Mucosa of stomach (tissue), 1 donor: ENCODE data around the gene SLC35A3.
A peak's percentile ranks its signal among the peaks of the same experiment; 100 is the strongest.

Experiments
- H3K27me3 ChIP-seq: one replicate; pipeline ENCODE4 v1.7.0; 2013; ENCODE audit warnings: mild to moderate bottlenecking, low read length; ENCODE audit not compliant: control insufficient read depth, insufficient read depth
- H3K36me3 ChIP-seq: one replicate; pipeline ENCODE4 v1.7.0; 2013; ENCODE audit warnings: low read length; ENCODE audit not compliant: control insufficient read depth, insufficient read depth
- H3K4me1 ChIP-seq: one replicate; pipeline ENCODE4 v1.7.0; 2013; ENCODE audit warnings: mild to moderate bottlenecking, low read length; ENCODE audit not compliant: control insufficient read depth, insufficient read depth
- H3K4me3 ChIP-seq: one replicate; pipeline ENCODE4 v1.7.0; 2013; ENCODE audit warnings: low read length
- H3K9ac ChIP-seq: one replicate; pipeline ENCODE4 v1.7.0; 2013; ENCODE audit warnings: mild to moderate bottlenecking, low read length, moderate library complexity
- H3K9me3 ChIP-seq: one replicate; pipeline ENCODE4 v1.7.0; 2013; ENCODE audit warnings: mild to moderate bottlenecking, low read length, moderate library complexity; ENCODE audit not compliant: control insufficient read depth
- donor health status: Pancreatic carcinoma.

The SLC35A3 gene

DNA sequence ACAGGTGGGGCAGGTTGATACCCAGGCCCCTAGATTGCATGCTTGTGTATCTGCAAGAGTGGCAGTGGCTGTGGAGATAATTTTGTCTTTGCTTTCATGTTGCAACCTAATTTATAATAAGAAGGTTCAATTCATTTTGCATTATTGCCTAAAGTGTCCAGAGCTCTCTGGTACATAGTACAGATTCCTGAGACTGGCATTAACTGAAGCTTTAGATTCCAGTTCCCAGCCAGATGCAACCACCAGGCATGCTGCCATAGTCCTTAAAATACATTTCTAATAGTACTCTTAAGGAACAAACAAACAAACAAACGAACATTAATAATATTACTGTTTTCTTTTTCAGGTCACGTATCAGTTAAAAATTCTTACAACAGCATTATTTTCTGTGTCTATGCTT, 36.9 kb downstream of the SLC35A3 start:
- Histone ChIP-seq H3K36me3 (no peaks in the 10 kb centered on the region), H3K9me3 (no peaks in the 10 kb centered on the region), H3K9ac (no peak overlapping the region), H3K4me1 (no peaks in the 10 kb centered on the region), H3K4me3 (no peak overlapping the region), H3K27me3 (no peaks in the 10 kb centered on the region)

DNA sequence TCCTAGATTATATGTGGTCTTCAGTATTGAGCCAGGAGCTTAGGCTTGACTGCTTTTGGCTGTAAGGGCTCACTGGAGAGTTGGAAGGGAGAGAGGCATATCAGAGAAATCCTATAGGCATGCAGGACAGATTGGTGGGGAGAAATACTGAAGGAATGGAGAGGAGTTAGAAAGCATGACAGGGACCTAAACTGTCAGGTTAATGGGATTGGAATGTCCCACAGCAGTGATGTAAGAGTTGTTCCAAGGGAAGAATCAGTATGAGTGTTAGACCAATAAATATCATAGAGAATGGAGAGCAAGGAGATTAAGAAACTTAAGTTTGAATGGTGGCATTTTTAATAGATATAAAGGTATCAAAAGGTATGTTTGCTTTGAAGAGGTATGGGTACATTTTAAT, 39.7 kb downstream of the SLC35A3 start:
- Histone ChIP-seq H3K36me3 (no peaks in the 10 kb centered on the region), H3K9ac (no peak overlapping the region), H3K9me3 (no peaks in the 10 kb centered on the region), H3K27me3 (no peaks in the 10 kb centered on the region), H3K4me1 (no peaks in the 10 kb centered on the region), H3K4me3 (no peak overlapping the region)

DNA sequence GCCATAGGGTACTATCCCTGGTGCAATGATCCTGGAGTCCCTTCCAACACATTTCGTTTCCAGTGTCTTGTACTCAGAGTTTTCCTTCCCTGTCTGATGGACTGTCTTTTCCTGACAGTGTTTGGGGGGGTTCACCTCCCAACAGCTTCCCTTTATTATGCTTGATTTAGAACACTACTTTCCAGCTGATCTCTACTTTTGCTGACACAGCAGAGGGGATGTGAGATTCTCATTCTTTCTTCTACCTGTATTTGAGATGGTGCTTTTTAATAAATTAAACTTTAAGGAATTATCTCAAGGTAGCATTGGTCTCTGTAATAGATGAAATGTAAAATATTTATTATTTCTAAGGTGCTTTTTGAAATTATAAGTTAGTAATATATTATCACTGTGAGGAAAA, 41.0 kb downstream of the SLC35A3 start:
- Histone ChIP-seq H3K4me3 (no peak overlapping the region), H3K9ac (no peak overlapping the region), H3K27me3 (no peaks in the 10 kb centered on the region), H3K36me3 (no peaks in the 10 kb centered on the region), H3K4me1 (no peaks in the 10 kb centered on the region), H3K9me3 (no peaks in the 10 kb centered on the region)

DNA sequence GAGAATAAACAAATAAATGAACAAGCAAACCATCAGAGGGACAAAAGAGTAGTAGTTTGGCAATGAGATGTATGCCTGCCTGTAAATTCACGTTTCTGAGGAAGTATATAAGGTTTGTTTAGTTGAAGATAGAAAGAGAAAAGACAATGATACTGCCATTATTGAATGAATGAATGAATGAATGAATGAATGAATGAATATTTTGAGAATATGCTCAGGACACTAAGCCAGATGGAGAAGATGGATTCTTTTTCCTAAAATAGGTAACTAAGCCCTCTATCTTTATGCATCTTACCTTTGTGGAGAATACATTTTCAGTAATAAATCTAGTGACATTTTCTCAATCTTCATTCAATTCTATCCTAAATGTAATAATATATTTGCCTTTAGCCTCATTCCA, 49.4 kb downstream of the SLC35A3 start:
- Histone ChIP-seq H3K4me3 (no peak overlapping the region), H3K36me3 (no peaks in the 10 kb centered on the region), H3K4me1 (no peaks in the 10 kb centered on the region), H3K9ac (no peak overlapping the region), H3K27me3 (no peaks in the 10 kb centered on the region), H3K9me3 (no peaks in the 10 kb centered on the region)

DNA sequence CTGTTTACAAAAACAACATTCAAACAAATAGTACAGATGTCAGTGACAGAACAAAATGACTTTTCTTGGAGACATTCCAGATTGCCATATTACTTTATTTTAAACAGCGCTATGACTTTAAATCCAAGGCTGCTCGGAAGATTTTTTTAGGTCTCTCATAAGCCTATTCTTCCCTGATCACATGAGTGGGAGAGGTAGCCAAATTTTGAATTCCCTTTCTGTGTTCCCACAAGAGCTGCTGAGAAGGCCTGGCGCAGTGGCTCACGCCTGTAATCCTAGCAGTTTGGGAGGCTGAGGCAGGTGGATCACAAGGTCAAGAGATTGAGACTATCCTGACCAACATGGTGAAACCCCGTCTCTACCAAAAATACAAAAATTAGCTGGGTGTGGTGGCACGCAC, 53.7 kb downstream of the SLC35A3 start:
- Histone ChIP-seq H3K4me1 (no peaks in the 10 kb centered on the region), H3K27me3 (no peaks in the 10 kb centered on the region), H3K36me3 (no peaks in the 10 kb centered on the region), H3K9me3 (no peaks in the 10 kb centered on the region), H3K9ac (no peak overlapping the region), H3K4me3 (no peak overlapping the region)

DNA sequence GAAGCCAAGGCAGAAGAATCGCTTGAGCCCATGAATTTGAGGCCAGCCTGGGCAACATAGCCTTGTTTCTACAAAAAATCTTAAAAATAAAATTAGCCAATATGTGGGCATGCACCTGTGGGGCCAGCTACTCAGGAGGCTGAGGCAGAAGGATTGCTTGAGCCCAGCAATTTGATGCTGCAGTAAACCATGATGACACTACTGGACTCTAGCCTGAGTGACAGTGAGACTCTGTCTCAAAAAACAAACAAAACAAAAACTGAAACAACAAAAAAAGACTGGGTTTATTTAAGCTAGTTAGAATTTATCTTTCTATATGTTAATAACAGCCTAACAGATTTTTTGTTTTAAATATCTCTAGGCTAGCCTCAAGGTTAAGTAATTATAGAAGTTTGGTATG, 57.4 kb downstream of the SLC35A3 start:
- no peaks in the 10 kb centered on the region for H3K9me3 ChIP-seq
- no peaks in the 10 kb centered on the region for H3K36me3 ChIP-seq
- no peaks in the 10 kb centered on the region for H3K4me1 ChIP-seq
- no peak overlapping the region for H3K4me3 ChIP-seq
- H3K9ac ChIP-seq = no peak overlapping the region
- no peaks in the 10 kb centered on the region for H3K27me3 ChIP-seq

DNA sequence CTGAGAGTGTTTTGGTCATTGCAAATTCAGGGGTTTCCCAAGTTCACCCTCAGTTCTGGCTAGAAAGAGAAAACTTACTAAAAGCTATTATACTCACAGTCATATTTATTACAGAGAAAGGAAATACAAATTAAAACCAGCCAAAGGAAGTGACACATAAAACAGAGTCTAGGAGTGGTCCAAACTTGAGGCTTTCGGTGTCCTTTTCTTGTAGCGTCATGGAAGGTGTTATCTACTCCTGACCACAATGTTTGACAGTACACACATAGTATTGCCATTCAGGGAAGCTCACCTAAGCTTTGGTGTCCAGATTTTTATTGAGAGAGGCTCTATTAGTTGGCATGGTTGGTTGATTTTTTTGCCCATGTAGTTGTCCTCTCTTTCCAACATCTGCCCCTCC, 59.0 kb downstream of the SLC35A3 start:
- Histone ChIP-seq H3K9ac (no peak overlapping the region), H3K36me3 (no peaks in the 10 kb centered on the region), H3K4me3 (no peak overlapping the region), H3K9me3 (no peaks in the 10 kb centered on the region), H3K27me3 (no peaks in the 10 kb centered on the region), H3K4me1 (no peaks in the 10 kb centered on the region)

DNA sequence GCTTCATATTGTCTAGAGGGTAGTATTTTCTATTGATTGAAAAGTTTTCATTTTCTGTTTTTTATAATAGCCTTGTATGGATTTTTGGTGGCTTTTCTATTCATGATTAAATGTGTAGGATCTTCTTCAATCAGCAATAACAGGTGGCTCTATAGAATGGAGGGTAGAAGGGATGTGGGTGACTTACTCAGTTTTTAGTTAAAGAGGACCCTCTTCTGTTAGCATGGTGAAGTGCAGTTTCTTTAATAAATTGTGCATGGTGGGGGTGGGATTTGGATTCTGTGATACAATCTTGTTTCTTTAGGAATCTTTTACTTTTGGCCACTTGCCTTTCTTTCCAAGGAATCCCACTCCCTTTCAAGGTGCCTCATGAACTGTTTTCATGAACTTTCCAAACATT, 64.7 kb downstream of the SLC35A3 start:
- Histone ChIP-seq H3K4me1 (peaks cover 5% of the 10 kb centered on the region), H3K36me3 (no peaks in the 10 kb centered on the region), H3K27me3 (no peaks in the 10 kb centered on the region), H3K4me3 (no peak overlapping the region), H3K9me3 (no peaks in the 10 kb centered on the region), H3K9ac (no peak overlapping the region)

DNA sequence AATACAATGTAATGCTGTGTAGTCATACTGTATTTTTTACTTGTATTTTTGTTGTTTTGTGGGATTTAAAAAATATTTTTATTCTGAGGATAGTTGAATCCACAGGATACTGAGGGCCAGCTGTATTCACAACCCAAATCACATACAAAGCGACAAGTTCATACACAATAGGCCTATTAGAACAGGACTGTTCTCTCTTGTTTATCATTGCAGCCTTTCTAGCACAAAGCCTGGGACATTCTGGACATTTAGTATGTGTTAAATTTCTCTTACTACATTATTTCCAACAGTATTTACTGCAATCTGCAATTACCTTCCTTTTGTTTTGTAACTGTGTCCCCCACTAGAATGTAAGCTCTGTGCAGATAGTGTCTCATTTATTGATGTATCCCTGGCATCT, 65.4 kb downstream of the SLC35A3 start:
- Histone ChIP-seq H3K4me1 (peaks cover 6% of the 10 kb centered on the region), H3K9ac (no peak overlapping the region), H3K9me3 (no peaks in the 10 kb centered on the region), H3K36me3 (no peaks in the 10 kb centered on the region), H3K4me3 (no peak overlapping the region), H3K27me3 (no peaks in the 10 kb centered on the region)

DNA sequence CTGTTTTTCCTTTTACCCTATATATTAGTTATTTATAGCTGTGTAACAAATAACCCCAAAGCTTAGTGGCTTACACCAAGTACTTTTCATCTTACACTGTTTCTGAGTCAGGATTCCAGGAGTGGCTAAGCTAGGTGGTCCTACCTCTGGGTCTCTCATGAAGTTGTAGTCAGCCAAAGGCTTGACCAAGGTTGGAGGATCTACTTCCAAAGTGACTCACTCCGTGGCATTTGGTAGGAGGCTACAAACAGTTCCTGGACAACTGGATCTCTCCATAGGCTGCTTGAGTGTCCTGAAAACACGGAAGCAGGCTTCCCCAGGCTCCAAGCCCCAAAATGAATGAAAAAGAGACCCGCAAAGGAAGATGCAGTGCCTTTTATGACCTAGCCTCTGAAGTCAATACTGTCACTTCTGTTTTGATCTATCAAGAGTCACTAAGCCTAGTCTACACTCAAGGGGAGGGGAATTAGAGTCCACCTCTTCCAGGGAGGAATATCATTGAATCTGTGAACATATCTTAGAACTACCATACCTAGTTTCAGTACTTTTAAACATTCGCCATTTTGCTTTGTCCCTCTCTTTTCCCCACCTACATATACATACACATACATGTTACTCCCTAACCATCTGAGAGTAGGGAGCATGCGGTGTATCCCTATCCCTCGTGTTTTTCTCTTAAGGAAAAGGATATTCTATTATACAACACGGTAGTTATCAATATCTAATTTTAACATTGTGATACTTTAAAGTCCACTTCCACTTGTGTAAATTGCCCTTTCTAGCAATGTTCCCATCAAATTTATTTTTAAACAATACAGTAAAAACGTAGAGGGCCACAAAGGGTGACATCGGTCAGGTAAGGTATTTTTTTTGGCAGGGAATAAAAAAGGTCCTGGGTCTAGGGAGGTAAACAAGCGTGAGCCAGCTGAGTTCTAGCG, 67.2 kb downstream of the SLC35A3 start:
- Histone ChIP-seq H3K9me3 (no peaks in the 10 kb centered on the region), H3K27me3 (no peaks in the 10 kb centered on the region), H3K4me3 (peak overlapping the region; percentile 71), H3K4me1 (peaks cover 17% of the 10 kb centered on the region), H3K36me3 (no peaks in the 10 kb centered on the region), H3K9ac (peak overlapping the region; percentile 90)

DNA sequence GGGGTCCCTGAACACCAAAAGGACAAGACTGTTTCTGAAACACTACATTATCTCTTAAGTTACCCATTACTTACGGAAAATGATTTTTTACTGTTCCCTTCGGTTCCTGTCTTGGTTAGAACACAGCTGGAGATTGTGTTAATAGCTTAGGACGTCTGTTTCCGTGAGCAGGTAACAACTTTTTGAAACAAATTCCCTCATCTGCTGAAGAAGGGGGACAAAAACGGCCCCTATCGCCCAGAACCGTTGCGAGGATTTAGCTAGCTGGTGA, 67.8 kb downstream of the SLC35A3 start:
- peaks cover 17% of the 10 kb centered on the region for H3K4me1 ChIP-seq
- no peaks in the 10 kb centered on the region for H3K27me3 ChIP-seq
- no peaks in the 10 kb centered on the region for H3K9me3 ChIP-seq
- H3K9ac ChIP-seq = peak overlapping the region; percentile 90
- H3K36me3 ChIP-seq = no peaks in the 10 kb centered on the region
- peak overlapping the region; percentile 71 for H3K4me3 ChIP-seq

DNA sequence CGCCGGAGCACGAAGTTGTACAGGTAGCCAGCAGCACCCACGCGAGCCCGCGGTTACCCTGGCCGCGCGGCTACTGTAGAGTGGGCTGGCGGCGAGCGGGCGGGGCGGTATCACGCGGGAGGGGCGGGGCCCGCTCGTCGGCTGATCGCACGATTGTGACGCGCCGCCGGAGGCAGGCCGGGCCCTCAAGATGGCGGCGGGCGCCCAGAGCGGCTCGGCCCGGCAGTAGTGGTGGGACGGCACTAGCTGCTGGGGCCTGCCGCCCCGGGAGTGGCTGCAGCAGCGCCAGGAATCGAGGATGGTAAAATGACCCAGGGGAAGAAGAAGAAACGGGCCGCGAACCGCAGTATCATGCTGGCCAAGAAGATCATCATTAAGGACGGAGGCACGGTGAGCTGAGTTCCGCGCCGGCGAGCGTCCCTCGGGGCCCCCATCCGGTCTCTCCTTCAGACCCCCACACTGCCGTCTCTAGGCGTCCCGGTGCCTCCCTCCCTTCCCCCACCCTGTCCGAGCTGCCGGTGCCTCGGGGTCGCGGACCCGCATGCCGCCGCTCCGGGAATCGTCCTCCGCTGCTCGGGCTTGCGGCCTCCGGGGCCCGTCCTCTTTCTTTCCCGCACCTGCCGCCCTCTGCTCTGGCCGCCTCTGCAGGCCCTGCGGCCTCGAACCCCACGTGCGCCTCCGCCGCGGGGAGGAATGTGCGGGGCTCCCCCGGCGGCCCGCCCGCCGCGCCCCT, 68.3 kb downstream of the SLC35A3 start:
- Histone ChIP-seq H3K4me1 (peaks cover 17% of the 10 kb centered on the region), H3K27me3 (no peaks in the 10 kb centered on the region), H3K9me3 (no peaks in the 10 kb centered on the region), H3K9ac (peak overlapping the region; percentile 90), H3K36me3 (no peaks in the 10 kb centered on the region), H3K4me3 (peak overlapping the region; percentile 71)
